Measurements from ENCODE around the gene DOLPP1. TPM values are rescaled to one million over a fixed set of nuclear protein-coding genes. Genes with fewer than 3 reads are reported as not detected.

DOLPP1 gene
- total RNA-seq, 1 donor: 12.4 TPM

DNA sequence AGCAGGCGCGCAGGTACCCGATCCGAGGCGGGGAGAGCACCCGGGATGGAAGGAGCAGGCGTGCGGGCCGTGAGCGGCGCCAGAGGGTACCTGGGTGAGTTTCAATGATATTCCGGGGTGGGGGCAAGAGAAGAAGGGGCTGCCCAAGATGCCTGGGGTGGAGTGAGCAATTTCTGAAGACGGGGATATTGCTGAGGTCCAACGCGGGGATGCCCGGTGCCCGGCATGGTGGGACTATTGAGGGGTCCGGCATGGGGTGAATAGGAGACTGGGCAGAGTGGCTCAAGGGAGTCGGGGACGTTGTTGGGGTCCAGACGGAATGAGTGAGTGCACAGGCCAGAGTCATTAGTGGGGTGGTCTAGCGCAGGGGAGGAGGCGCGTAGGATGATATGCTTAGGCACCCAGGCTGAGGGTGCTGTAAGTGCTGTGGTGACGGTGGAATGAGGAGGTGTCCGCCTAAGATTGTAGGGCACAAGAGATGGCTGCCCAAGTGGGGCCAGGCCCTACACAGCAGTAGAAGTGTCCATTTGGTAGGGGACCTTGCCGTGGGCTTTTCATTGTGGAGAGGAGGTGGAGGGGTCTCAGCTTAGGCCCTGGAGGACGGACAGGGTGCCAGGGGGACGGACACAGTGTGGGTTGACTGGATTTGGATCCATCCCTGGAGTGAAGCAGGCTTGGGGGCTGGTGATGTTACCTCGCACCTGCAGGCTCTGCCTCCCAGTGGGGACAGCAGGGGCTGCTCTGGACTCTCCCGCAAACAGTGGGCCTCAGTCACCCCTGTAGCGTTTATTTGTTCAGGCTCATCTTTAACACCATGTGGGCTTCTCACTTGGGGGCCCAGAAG is 43.8 kb upstream of the DOLPP1 start:
- no peak for DNase-seq (ENCODE audit: low read depth)
- TF ChIP-seq, protein P1, sequence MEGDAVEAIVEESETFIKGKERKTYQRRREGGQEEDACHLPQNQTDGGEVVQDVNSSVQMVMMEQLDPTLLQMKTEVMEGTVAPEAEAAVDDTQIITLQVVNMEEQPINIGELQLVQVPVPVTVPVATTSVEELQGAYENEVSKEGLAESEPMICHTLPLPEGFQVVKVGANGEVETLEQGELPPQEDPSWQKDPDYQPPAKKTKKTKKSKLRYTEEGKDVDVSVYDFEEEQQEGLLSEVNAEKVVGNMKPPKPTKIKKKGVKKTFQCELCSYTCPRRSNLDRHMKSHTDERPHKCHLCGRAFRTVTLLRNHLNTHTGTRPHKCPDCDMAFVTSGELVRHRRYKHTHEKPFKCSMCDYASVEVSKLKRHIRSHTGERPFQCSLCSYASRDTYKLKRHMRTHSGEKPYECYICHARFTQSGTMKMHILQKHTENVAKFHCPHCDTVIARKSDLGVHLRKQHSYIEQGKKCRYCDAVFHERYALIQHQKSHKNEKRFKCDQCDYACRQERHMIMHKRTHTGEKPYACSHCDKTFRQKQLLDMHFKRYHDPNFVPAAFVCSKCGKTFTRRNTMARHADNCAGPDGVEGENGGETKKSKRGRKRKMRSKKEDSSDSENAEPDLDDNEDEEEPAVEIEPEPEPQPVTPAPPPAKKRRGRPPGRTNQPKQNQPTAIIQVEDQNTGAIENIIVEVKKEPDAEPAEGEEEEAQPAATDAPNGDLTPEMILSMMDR (IDR thresholded peaks at IDR 0.05; ENCODE audit: insufficient read depth, low read length): no peak
- H3K4me3 ChIP-seq (ENCODE audit: low read depth, low read length): peak overlapping the region; percentile 96

DNA sequence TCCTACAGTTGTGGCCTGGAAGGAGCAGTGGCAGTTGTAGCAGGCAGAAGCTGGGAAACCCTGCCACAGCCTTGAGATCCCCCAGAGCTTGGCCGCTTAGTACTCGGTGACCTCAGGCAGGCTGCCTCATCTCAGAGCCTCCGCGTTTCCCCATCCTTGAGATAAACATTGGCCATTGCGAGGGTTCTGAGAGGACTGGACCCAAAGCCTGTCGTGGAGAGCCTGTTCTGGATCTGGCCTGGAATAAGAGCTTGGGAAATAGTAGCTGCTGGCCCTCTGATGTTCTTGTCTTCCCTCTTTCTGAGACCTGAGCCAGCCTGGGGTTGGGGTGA is 43.2 kb upstream of the DOLPP1 start:
- TF ChIP-seq, protein P1 (IDR thresholded peaks at IDR 0.05; ENCODE audit: insufficient read depth, low read length): no peak
- H3K4me3 ChIP-seq (ENCODE audit: low read depth, low read length): peak overlapping the region; percentile 96
- no peak for DNase-seq (ENCODE audit: low read depth)

DNA sequence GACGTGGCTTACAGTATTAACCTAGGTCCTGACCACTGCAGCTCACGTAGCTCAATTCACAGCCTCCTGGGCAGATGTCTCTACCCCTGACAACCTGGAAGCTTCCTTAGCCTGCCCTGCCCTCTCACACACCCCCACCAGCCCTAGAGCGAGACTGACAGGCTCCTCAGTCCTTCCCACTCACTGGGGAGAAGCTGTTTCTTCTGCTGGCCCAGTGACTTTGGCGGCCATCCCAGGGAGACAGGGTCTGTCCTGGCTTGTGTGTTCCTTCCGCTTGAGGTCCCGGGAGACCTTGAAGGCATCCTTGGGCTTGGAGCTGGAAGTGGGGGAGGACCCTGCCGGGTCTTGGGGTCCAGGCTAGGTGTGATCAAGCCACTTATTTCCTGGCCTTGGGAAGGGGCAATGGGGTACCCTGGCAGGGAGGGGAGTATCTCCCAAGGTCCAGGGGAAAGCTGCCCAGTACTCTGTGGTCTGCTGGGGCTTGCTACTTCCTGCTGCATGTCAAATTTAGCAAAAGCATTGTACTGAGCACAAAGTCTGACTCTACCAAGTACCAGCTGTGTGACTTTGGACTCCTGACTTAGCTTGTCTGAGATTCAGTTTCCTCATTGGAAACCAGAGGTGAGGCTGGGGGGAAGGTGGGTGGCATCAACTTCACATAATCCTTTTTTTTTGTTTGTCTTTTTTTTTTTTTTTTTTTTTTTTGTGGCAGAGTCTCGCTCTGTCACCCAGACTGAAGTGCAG is 42.6 kb upstream of the DOLPP1 start:
- TF ChIP-seq, protein P1 (IDR thresholded peaks at IDR 0.05; ENCODE audit: insufficient read depth, low read length): no peak
- H3K4me3 ChIP-seq (ENCODE audit: low read depth, low read length): peak overlapping the region; percentile 96
- DNase-seq (ENCODE audit: low read depth): no peak

DNA sequence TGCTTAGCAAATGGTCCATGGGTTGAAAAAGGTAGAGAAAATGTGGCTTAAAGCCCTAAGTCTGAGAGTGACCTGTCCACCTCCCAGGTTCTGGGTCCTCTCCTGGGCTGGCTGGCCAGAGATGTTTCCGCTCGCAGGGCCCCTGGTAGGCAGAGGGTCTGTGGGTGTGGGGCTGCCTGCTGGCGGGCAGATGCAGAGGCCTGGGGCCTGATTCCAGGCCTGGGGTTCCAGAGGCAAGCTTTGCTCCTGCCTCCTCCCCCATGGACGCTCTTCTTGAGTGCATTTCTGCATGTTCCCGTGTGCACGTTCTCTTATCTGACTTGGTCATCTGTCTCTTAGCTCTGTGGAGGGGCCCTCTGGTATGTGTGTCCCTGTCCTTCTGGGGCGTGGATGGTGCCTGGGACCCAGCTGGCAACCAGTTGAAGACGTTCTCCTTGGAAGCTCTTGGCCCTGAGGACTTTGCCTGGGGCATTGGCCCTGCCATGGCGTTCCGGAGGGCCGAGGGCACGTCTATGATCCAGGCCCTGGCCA is 40.7 kb upstream of the DOLPP1 start:
- TF ChIP-seq, protein P1 (IDR thresholded peaks at IDR 0.05; ENCODE audit: insufficient read depth, low read length): no peak
- no peak for DNase-seq (ENCODE audit: low read depth)
- H3K4me3 ChIP-seq (ENCODE audit: low read depth, low read length): no peak overlapping the region

DNA sequence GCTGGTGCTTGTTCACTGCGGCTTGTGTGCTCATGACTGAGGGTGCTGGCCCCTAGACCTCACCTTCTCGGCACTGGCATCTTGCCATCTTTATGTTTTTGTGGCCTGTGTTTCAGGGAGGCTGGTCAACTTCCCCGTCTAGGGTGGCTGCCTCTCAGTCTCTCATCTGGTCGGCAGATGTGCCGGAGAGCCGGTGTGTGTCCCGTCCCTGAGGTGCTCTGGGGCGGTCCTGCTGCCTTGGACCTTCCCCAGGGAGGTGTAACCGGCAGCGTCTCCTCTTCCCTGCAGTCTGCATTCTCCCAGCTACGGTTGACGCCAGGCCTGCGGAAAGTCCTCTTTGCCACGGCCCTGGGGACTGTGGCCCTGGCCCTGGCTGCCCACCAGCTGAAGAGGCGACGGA is 38.9 kb upstream of the DOLPP1 start:
- no peak overlapping the region for H3K4me3 ChIP-seq (ENCODE audit: low read depth, low read length)
- TF ChIP-seq, protein P1 (IDR thresholded peaks at IDR 0.05; ENCODE audit: insufficient read depth, low read length): no peak
- DNase-seq (ENCODE audit: low read depth): no peak

DNA sequence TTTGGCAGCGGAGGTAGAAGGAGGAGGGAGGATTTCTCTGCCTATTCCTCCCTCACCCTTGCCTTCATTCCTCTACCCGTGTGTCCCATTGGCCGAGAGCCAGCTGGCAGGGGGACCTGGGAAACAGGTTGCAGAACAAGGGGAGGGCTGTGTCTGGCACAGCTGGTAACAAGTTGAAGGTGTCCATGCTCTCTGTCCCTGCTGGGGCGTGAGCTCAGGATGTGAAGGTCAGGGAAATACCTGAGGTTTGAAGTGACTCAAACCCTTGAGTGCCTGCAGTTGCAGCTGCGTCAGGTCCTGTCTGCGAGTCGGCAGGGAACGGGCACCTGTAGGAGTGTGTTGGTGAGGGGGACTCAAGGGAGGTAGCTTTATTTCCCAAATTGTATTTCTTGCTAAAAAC is 28.3 kb upstream of the DOLPP1 start:
- no peak overlapping the region for H3K4me3 ChIP-seq (ENCODE audit: low read depth, low read length)
- TF ChIP-seq, protein P1 (IDR thresholded peaks at IDR 0.05; ENCODE audit: insufficient read depth, low read length): no peak
- no peak for DNase-seq (ENCODE audit: low read depth)
